Stromal cell of bone marrow (primary cell): Measurements from ENCODE around the gene THAP11.

Source experiments
- DNase-seq: peaks from one replicate; pipeline ENCODE4 v3.0.0-alpha.2; 2012; ENCODE audit warnings: low read depth

Gene THAP11

DNA sequence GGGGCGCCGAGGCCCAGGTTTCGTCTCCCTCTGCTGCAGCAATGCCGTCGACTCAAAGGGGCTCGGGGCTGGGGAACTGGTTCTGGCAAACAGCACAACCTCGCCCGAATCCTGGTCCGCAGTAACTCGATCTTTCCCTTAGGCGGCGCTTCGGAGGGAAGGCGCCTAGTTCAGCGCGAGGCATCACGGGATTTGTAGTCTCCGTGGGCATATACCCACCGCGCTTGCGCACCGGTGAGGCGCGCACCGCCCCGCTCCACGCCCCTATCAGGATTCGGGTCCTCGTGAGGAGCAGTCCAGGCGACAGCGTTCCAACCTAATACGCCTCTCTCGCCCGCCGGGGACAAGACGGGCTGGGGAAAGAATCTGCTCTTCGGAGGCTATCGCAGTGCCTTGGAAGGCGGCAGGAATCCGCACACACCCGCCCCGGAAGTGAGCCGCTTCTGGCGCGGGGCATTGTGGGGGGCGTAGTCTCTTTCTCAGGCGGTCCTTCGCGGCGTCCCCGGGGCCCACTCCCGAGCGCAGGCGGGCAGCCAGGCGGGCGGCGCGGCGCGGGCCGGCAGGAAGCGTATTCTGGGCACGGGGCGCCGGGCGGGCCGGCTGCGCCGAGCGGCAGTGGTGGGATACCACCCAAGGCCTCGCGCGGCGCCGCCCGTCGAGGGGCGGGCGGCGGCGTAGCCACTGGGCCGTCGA is at the start of gene THAP11:
THAP11 (plus strand) TSS at position 505 of the 693 bp plus-strand sequence. CDS start 235 bp downstream, outside the sequence.
- peak; percentile 86 for DNase-seq

DNA sequence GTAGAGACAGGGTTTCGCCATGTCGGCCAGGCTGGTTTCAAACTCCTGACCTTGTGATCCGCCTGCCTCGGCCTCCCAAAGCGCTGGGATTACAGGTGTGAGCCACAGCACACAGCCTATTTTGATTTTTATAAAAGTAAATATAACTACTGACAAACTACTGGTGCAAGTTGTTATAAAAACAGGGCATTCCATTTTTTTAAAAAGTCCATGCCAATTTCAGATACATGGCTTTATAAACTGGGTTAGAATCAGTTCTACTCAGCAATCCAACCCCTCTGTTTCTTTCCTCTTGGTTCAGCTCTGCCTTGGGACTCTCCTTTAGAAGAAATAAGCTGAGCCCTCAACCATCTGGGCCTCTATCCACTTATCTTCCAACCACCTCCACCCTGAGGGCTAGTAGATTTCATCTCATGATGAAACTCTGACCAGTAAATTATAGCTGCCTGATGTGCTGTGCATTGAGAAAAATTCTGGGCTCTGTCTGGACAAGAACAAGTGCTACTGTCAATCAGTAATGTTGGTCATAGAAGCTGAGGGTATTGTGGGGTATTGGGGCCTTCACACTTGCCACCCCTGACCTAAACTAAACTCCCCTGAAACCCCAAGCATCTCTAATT is 45.9 kb upstream of the THAP11 start:
- DNase-seq = no peak

DNA sequence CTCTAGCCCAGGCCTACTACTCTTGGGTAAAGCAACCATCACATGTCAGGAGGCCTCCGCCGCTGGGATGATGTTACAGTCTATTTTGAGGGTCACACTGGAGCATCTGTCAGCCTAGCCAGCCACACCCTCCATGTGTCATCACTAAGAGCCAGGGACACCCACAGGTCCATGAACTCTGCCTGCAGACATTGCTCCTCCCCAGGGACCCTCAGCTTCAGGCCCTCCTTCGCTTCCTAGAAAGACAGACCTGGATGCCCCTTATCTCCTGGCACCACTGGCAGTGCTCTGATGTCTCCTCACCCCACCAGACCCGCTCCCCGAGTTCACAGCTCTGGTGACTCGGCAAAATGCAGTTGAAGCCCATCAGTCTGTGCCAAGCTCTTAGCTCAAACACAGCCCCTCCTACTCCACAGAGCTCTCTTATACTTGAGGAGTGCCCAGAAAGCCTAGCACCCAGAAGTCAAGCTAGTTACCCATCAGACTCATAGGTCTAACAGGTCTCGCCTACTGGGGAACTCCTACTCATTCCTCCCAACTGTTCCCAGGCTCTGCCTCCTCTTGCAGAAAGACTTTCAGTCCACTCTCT is 41.7 kb upstream of the THAP11 start:
- no peak for DNase-seq

DNA sequence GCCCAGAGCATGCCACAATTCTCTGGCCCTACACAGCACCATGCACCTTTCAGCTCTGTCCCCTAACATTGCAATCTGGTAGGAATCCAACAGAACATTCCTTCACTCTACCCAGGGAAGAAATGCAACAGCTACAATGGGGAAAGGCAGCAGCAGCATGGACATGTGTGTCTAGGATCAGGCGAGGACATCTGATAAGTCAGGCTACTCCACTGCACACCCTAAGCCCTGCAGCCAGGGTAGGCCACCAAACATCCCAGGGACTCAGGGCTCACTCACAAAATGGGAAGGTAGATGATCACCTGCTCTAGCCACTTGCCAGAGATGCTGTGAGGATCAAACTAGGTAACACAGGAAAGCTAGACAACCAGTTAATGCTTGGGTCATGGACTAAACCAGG is 40.9 kb upstream of the THAP11 start:
- no peak for DNase-seq

DNA sequence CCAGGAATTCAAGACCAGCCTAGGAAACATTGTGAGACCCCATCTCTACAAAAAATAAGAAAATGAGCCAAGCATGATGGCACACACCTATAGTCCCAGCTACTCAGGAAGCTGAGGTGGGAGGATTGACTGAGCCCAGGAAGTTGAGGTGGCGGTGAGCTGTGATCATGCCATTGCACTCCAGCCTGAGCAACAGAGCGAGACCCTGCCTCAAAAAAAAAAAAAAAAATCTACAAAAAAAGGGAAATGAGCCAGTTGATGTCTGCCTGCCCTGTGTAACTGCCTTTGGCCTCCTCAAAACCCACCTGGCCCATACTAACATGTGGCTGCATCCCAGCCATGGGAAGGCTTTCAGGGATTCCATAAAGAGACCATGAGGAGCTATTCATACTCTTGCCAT is 40.2 kb upstream of the THAP11 start:
- DNase-seq = no peak

DNA sequence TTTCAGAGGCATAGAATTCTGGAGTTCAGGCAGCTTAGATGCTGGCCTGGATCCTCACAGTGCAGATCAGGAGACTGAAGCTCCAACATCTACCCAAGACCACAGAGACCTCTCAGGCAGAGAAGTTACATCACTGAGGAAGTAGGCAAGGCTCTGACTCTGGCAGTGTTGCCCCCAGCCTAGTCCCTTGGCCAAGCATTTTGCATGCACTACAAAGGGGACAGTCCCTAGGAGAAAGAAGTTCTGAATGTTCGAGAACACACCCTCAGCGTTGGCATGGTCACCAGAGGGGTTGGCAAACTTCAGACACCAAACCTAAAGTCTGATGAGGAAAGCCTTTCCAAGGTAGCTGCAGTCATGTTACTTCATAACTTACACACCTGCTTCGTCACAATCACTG is 38.2 kb upstream of the THAP11 start:
- no peak for DNase-seq

DNA sequence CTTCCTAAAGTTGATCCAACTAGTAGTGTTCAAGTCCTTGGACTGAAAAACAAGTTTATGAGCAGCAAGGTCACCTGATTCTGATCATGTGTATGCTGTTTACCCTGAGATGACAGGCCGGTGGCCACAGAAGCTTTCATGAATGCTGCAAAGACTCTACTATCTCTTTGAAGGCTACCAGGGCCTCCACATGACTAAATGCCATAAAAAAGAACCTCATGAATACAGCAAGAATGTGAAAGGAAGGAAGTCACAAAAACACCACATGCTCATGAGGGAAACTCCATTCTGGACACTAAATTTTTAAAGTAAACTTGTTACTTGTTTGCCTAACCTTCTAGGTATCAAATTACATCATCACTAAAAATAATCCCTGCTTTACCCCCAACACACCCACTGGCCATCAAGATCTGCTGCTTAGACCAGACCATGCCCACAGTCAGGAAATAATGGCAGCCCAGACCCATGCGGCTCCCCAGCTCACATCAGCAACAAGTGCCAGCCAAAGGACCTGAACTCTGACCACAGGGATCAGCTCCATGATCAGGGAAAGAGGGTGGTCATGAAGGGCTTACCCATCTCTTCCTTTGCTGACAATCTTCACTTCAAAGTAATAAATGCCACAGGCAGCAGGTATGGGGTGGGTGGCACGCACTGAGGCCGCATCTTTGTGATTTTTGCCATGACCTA is 37.1 kb upstream of the THAP11 start:
- DNase-seq = no peak

DNA sequence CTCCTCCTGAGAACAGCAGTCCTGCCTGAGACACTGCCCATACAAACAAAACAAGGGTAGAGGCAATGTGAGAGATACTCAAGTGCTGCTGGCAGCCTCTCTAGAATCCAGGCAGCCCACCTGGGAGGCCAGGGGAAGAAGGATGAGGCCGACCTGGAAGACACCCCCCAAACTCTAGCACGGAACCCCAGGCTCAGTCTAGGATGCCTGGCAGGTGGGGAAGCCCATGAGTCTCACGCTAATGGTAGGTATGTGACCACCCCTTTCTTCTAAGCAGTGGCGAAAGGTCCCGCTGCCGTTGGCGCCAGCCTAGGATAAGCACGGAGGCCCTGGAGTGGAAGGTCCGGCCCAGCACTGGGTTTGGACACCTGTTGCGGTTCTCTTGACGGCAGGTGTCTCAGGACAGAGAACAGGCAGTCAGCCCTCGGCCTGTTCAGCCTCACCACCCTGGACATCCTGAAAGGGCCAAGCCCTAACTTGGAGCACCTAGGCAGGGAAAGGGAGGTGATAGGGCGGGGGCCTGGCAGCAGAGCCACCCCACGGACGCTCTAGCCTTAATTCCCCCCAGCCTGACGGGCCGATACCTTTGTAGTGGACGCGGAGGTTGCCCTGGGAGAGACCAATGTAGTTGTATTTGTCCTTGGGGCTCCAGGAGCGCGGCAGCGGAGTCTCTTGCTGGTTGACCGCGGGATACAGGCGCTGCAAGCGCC is 36.2 kb upstream of the THAP11 start:
- DNase-seq = no peak

DNA sequence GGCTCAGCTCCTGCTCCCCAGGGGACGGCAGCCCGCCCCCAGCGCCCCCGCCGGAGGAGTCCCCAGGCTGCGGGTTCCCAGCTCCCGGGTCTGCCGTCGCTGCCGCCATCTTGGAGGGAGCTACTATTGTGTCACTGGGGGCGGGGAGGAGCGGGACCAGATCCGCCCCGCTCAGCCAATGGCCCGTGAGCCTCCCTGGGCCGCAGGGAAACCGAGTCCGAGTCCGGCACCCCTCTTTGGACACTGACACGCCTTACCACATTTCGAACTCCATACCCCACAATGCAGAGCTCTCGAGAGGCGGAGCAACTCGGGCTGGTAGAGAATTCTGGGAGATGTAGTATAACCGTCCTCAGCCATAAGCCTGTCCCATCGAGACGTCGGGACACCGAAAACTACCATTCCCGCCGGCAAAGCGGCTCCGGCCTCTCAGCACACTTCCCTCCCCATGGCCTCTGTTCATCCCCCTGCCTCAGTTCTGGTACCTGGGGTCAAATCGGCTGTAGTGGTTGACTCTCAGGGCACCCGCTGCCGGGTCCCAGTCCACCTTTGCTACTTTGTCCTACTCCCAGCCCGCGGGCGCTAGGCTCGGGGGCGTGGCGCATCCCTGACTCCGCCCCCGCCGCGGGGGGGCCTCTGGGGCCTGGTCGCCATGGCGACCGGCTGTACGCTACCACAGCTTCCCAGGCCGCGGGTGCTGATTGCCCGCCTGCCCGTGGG is 35.5 kb upstream of the THAP11 start, which contains the start of the genes RANBP10 and TSNAXIP1:
RANBP10 (minus strand) TSS at position 133 of the 720 bp plus-strand sequence; CDS start at position 109, 24 bp downstream.
TSNAXIP1 (plus strand) TSS at position 462 of the 720 bp plus-strand sequence. CDS start 261 bp downstream, outside the sequence.
- peak; percentile 100 for DNase-seq

DNA sequence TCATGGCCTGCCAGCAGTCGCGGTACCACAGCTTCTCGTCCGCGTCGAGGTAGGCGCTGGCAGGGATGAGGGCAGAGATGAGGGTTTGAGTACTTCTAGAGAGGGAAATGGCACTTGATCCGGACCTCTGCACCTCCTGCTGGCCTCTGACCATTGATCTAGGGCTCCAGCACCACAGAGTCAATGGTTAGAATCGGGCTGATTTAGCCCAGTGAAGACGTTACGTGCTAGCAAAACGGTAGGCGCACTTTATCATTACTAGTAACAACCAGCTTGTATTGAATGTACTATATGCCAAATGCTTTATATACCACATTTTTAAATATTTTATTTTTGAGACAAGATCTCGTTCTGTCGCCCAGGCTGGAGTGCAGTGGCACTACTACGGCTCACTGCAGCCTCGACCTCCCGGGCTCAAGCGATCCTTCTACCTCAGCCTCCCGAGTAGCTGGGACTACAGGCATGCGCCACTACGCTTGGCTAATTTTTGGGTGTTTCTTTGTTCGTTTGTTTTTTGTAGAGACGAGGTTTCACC is 34.9 kb upstream of the THAP11 start:
- DNase-seq = no peak

DNA sequence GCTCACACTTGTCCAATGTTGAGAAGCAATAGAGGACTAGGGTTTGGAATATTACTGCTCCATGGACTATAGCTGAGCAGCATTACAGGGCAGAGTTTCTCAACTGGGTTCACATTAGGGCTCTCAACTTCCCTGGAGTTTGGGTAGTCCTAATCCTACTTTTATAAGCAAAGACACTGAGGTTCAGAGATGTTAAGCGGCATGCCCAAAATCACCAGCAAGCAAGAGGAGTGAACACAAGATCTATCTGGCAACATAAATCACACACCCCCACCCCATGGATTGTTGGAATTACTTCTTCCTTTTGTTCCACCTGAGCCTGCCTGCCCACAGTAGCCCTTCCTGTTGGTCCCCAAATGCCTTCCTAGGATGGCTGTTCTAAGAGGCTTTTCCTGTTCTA is 30.2 kb upstream of the THAP11 start:
- DNase-seq = no peak

DNA sequence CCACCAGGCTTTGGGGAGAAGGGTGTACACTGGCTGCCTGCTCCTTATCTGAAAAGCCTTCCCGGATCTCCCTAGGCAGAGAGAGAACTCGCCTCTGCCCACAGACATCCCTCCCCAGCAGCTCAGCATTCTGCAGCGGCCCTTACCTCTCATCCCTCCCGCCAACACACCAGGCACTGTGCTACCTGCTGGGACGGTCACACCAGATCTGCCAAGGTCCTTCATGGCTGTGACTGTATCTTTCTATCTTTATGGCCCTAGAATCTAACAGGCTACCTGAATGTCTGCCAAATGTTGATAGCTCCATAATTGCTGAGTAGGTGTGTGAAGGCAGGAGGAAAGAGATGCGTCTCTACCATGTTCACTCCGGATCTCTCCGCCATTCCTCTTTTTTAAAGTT is 27.6 kb upstream of the THAP11 start:
- DNase-seq = no peak

DNA sequence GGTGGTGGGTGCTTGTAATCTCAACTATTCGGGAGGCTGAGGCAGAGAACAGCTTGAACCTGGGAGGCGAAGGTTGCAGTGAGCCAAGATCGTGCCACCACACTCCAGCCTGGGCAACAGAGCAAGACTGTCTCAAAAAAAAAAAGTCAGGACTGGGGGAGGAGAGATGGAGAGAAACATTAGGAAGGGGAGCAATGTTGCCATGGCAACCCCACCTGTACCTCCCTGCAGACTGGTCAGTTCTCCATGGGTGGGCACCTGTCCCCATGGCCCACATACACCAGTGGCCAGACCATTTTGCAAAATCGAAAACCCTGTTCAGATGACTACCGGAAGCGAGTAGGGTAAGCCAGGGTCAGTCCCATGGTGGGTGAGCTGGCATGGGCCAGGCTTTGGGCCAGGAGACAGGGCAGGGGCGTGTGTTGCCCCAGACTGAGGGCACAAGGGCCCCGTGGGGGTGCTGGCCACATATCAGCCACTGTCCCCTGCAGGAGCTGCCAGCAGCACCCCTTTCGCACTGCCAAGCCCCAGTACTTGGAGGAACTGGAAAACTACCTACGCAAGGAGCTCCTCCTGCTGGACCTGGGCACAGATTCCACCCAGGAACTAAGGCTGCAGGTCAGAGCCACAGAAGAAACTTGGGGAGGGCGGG is 21.4 kb upstream of the THAP11 start:
- DNase-seq = no peak

DNA sequence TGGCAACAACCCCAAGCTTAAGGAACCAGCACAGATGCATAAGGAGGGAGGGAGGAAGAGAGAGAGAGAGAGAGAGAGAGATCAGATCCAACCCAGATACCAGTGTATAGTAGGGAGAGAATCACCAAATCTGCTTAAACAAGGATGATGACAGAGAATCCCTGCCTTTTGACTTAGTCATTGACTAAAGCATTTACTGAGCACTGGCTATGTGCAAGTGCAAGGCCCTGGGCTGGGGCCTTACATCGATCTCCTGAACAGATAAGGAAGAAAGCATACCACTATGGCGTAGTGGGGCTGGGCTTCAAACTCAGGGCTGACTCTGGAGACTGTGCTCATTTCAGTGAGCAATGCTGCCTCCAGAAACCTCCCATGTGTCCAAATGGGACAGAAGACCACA is 19.6 kb upstream of the THAP11 start:
- no peak for DNase-seq

DNA sequence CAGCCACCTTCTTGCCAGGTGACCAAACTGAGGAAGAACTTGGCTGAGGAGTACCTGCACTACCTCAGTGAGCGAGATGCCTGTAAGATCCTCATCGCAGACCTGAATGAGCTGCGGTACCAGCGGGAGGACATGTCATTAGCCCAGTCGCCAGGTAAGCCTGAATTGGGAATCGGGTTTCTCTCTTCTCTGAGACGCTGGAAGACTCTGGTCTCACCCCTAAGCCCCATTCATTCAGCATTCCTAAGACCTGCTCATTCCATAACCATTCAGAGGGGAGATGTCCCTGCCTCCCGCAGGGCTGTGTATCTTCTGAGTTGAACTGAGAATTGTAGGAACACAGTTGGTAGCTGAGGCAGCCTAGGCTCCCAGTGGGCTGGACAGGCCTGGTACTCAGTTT is 17.0 kb upstream of the THAP11 start:
- DNase-seq = no peak

DNA sequence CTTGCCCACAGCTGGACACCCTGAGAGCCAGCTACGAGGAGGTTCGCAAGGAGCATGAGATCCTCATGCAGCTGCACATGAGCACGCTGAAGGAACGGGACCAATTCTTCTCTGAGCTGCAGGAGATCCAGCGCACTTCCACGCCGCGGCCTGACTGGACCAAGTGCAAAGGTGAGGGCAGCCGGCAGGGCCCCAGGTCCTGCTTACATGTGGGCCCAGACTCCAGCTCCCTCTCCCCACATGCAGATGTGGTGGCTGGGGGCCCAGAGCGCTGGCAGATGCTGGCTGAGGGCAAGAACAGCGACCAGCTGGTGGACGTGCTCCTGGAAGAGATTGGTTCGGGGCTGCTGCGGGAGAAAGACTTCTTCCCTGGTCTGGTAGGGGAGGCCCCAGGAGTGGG is 16.2 kb upstream of the THAP11 start:
- DNase-seq = no peak

DNA sequence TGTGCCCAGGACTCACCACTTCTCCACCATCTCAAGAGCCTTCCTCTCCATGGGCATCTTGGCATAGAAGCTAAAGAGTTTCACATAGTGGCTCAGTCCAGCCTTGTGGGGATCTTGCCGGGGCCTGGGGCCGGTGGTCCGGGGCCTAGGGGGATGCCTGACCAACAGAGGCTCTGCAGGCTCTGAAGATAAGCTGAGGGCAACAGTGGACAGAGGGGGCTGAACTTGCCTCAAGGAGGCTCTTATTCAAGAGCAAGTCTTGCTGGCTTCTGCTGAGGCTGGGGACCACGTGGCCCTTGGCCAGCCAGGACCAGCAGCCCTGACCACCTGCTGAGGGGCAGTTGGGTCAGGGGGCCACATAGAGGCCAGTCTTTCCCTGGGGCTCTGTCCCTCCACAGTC is 13.5 kb upstream of the THAP11 start:
- no peak for DNase-seq

DNA sequence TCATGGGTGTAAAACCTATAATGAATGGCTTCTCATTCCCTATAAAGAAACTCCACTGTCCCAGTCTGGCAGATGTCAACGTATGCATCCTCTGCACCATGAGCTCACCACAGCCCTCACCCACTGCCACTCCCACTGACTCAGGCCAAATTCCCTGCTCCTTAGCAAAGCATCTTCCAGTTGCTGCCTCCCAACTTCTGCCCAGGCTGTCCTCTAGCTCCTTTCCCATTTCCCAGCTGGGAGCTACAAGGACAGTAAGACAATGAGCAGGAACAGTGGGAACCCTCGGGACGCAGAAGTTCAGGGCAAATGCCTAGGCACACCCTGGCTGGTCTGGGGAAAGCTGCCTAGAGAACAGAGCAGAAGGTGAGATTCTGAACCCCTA is 9.1 kb upstream of the THAP11 start:
- DNase-seq = peak; percentile 53

DNA sequence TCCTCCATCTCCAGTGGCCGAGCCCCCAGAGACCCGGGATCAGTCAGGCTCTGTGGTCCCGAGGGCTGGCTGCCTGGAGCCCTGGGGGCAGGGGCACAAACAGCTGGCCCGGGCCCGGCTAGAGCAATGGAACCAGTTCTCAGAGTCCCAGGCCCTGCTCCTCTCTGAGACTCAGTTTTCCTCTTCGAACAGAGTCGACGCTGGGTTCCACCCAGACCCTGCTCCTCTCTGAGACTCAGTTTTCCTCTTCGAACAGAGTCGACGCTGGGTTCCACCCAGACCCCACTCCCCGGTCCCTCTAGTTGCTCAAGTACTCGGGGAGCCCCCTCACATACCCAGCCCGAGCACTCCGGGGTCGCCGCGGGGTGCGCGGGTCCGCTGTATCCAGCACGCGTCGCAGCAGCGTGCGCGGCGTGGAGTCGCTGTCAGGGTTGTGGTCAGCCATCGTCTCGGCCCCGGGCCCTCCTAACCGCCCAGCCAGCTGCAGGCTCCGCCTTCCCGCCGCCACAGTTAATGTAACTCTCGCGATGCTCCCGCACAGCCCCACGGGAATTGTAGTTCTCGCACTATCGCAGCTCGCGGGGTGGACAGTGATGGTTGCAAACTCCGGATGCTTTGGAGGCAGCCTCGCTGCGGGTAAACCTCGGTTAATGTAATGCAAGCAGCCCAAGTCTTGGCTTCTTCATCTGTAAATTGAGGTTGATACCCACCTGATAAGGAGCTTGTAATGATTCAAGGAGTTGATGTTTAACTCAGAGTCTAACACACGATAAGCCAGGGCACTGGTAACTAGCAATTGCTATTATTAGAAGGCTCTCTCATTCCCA is 8.5 kb upstream of the THAP11 start:
- DNase-seq = peak; percentile 80

DNA sequence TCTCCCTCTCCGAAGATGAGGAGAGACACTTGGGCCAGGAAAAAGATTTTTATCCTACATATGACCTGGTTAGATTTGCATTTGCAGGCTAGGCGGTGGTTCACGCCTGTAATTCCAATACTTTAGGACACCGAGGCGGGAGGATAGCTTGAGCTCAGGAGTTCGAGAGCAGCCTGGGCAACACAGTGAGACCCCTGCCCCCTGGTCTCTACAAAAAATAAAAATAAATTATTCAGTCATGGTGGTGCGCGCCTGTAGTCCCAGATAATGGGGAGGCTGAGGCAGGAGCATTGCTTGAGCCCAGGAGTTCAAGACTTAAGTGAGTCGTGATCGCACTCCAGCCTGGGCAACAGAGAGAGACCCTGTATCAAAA is 7.9 kb upstream of the THAP11 start:
- no peak for DNase-seq
